Activated CD4-positive, alpha-beta T cell treated with anti-CD3 and anti-CD28 coated beads for 1 hour (primary cell): ENCODE results near the gene PRSS48.
"Not testable (repeated sequence)": the region's sequence is repeated elsewhere in the genome, so short reads cannot be mapped to it uniquely, and the experiment has no call there.

Experiments used
- DNase-seq: peaks from one replicate; pipeline ENCODE4 v3.0.0-alpha.2; 2020

PRSS48 gene

DNA sequence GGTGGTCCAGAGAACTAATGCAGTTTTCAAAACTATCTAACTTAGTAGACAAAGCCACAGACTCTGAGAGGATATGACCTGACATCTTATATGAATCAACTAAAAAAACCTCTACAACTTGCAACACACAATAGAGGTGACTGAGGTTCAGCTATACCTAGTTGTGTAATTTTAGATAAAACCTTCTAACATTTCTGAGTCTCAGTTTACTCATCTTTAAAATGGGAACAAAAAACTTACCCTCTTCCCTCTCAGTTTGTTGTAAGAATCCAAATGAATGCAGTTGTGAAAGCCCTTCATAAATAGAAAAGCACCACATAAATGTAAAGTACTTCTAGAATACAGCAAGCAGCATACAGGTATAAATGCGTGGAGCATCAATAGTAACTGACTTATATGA, 42.5 kb downstream of the PRSS48 start:
- DNase-seq, result no peak

DNA sequence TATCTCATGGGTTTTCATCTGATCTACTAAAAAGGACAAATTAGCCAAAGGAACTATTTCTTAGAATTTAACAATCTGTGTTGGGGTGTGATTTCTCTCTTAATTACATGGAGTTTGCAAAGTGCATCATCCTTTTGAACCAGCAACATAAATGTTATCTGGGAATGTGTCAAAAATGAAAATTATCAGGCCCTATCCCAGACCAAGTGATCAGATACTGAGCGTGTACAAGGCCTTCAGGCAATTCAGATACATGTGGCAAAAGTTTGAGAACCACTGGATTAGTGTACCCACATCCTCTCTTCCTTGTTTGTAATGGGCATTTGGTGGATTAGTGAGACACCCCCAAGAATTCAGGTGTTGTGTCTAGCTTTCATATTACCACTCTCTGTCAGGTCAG, 44.6 kb downstream of the PRSS48 start:
- no peak for DNase-seq

DNA sequence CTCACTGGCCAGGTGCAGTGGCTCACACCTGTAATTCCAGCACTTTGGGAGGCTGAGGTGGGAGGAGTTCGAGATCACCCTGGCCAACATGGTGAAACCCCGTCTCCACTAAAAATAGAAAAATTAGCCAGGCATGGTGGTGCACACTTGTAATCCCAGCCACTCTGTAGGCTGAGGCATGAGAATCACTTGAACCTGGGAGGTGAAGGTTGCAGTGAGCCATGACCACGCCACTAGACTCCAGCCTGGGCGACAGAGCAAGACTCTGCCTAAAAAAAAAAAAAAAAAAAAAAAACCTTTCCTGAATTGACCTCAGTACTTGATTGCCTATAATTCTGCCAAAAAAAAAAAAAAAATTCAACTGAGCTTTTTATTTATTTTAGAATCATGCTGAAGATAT, 45.2 kb downstream of the PRSS48 start:
- DNase-seq, result not testable (repeated sequence)

DNA sequence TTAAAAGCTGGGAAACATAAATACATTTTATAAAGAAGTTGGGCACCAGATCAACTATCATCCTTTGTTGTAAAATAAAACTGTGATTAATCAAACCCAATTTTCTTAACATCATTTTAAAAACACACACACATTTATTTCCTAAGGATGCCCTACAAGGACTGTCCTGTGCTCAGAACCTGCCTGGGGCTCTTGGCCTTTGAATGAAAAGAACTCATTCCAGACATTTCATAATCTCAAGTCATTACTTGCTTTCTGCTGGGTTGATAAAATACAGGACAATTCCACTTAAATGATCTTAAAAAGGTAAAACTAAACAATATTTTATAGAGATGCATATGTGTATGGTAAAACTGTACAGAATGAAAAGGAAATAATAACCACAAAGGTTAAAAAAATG, 45.6 kb downstream of the PRSS48 start:
- no peak for DNase-seq

DNA sequence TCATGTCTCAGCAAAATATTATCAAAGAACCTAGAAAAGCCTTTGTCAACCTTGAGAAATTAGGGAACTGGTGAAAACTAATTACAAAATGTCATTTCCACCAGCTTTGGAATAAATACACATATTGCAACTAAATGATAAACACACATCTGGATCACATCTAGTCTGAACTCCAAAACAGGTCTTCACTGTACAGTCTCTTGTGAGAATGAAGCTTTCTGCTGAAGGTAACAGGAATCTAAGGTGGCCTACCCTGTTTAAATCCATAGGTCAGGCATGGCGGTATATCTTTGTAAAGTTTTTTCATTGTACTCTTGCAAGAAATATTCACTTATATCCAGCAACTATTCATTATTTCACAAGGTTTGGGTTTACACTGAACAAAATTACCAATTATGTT, 46.7 kb downstream of the PRSS48 start:
- DNase-seq, result no peak

DNA sequence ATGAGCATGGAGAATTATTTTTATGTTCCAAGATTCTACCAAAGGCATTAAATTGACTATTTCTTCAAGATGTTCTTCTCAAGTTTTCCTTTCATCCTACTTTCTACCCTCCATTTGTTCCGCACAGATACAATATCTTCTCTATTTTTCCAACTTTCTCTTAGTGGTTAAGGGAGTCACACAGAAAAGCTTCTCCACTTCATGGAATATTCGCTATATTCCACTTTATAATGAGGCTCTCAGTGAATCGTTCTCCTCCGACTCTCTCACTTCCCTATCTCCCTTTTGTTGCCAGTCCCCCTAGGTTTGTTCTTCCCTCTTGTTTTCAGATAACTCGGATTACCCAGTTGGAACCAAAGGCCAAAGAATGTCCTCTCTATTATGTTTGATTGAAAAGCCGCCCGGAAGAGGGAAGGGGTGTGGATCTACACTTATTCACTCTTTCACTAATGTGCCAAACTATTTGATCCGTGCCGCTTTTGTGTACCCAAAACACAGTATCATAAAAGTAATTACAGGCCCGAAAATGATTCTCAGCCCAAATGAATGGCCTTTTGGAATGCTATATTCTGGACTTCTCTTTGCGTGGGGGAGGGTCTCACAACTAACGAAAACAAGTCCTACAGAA, 47.3 kb downstream of the PRSS48 start:
- DNase-seq, result no peak

DNA sequence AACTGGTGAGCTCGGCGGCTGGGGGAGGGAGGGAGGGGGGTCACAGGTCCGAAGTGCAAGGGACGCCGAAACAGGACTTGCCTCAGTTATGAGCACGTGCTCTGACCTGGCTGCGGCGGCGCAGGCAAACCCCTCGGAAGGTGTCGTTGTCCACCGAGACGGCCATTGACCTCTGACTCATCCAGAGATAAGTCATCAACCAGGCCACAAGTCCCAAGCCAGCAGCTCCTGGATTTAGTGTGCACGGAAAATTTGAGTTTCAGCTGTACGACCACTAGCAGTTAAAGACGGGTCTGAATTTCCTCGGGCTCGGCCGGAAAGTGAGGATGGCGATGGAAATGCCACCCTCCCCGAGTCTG, 47.8 kb downstream of the PRSS48 start:
- no peak for DNase-seq

DNA sequence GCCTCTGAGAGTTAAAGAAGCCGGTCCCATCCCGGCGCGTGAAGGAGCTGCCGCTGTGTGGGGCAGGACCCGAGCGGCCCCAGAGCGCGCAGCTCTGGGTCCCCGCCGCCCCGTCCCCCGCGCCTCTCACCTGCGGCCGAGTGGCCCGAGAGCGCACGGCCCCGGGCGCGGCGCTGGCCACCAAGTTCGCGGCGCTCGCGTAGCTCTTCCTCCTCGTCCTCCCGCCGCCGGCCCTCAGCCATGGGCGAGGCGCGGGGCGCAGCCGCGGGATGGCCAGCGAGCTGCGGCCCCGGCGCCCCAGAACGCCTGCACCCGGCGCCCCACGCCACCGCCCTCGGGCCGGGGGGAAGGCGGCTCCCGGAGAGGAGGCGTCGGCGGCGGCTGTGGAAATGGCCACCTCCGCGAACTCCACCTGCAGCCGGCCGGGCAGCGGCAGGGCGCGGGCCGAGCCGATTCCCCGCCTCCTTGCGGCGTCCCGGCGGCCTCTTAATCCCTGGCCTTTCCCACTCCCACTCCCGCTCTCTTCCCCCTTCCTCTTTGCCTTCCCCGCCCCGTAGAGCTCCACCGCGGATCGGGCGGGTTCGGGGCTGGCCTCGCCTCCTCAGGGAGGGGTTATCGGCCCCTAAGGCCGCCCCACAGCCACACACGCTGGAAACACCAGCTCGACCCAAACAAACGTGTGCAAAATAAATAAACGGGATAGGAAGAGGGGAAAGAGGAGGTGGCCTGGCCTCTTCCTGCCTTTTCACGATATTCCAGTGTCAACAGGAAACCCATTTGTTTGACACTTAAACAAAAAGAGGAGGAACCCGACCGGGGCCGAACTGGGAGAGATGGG, 48.4 kb downstream of the PRSS48 start, which contains the start of gene SH3D19:
TSS of gene SH3D19 (minus strand) at position 495 of the 838 bp plus-strand sequence. CDS start at position 242, 253 bp downstream.
- no peak for DNase-seq

DNA sequence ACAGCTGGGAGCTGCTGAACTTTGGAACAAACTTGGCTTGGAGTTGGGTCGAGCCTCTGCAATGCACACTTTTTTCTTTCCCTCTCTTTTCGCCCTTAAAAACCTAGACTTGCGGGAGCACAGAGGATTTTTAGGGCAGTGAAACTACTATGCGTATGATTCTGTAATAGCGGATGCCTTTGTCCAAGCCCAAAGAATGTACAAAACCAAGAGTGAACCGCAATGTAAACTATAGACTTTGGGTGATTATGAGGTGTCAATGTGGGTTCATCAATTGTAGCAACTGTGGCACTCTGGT, 48.9 kb downstream of the PRSS48 start:
- no peak for DNase-seq

DNA sequence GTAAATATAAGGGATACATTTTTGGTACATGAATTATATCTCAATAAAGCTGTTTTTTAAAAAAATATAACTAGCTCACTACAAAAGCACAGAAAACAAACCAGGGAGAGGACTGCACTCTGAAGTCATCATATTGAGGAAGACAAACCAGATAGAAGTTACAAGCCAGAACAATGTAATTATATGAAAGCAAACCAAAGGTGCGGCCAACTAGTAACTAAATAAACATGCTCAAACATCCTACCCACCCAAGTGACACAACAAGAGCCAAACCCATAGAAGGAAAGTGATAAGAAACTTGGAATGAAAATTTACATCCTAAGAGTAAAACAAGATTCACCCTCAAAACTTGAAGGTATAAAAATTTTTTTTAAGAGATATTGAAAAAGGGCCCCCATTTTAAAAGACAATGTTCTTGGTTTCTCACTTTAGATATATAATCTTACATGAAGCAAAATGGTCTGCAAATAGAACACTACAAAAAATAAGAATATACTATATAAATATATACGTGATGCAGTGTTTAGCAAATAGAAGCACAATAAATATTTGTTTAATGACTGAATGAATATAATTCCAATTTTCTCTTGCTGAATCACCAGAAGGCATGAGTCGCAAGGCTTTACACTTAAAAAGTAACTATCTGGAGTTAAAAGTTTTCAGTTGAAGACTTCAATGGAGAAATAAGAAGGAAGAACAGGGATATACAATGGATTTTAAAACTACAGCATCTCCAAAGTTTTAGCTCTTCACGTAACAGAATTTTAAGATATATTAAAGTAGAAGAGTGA, 52.5 kb downstream of the PRSS48 start:
- DNase-seq, result no peak

DNA sequence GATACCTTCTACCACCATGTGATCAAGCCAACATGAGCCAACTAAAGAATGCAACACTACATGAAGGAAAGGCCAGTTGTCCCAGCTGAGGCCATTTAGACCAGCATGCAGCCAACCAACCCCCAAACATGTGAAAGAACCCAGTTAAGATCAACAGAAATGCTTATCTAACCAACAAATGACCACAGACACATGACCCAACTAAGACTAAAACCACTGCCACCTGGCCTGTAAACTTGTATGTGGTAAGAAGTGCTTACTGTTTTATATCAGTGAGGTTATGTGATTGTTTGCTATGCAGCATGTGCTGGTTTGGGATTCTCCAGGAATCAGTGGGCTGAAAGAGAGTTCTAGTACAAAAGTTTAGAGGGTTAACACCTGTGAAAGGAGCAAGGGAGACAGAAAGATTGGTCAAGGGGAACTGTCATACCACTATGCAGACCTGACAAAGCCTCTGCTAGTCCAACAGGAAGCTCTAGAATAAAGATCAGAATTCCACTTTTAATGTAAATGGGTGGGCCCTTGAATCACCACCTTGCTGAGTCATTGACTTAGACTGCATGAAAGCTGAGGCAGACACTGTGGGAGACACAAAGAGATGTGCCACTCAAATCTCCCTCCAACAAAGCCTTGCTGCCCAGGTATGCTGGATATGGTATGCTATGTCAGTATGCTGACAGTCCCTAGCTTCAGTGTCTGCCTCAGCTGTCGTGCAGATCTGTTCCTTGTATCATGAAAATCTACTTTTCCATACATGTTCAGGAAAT, 54.5 kb downstream of the PRSS48 start:
- no peak for DNase-seq

DNA sequence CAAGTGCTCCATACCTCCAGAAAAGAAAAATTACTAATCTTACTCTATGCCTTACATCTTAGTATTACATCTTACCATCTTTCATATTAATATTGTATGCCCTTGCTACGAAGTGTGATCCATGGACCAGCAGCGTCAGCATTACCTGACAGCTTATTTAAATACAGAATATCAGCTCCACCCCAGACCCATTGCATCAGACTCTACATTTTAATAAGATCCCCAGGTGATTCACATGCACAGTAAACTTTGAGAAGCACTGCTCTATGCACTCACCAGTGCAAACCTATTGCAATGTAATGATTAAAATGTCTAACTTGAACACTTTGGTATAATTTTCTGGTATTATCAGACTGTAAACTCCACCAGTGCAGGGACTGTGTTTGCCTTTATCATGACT, 62.5 kb downstream of the PRSS48 start:
- DNase-seq, result no peak

DNA sequence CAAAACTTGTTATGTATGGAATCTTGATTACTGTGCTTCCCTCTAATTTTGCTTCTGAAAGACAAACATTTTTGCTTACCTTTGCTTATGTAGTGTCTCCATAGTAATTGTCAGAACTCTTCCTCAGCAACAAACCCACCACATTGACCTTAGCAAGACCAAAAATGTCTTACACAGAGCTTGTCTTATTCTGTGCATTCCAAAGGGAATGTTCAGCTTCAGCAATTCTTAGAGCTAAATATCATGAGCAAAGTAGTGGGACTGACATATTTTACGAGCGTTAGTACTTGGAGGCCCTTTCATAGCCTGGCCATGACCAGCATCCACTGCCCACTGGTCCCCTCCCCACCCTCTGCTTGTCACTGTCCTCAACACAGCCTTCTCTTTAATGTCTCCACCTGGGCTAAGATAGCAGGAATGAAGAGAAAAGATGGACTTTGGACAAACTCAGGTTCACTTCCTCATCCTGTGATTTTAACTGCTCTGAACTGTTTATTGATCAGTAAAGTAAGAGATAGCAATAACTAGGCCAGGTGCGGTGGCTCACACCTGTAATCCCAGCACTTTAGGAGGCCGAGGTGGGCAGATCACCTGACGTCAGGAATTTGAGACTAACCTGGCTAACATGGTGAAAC, 63.9 kb downstream of the PRSS48 start:
- DNase-seq, result no peak
